Measurements from ENCODE around the gene HOXB7. TPM values are rescaled to one million over a fixed set of nuclear protein-coding genes. Genes with fewer than 3 reads are reported as not detected.
A peak's percentile ranks its signal among the peaks of the same experiment; 100 is the strongest.

HOXB7 gene
- total RNA-seq, 4 donors from 2014 or later = 0.38 to 0.64 TPM; not detected in 2

DNA sequence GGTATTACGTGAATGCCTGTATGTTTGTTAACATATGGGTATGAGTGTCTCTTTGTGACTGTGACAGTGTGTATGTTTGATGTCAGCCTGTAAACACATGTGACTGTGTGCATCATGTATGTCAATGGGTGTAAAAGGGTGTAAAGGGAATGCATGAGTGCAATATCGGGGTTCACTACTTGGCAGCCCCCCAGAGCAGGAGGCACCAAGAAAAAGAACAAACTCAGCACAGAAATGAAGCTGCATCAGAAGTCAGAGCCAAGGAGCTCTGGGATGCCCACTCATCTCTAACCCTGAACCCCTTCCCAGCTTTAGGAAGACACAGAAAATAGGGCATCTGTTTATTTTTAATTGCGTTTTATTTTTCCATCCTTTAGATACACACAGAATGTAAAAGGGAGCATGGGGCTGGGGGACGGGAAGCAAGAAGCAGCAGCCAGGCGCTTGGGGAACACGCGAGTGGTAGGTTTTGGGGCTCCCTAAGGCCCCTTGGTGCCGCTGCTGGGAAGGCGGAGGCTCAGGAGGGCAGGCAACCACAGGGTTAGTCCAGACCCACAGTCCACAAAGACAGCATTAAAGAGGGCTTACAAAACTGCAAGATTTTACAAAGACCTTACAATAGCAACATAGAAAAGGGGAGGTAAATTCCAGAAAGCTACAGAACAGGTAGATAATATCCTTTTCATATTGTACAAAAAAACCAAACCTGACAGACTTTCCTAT lies 3.8 kb downstream of the HOXB7 start:
- 46 to 74% methylated on average over 9 of the region's 9 CpGs for WGBS, 2 donors
- TF ChIP-seq, protein P1, sequence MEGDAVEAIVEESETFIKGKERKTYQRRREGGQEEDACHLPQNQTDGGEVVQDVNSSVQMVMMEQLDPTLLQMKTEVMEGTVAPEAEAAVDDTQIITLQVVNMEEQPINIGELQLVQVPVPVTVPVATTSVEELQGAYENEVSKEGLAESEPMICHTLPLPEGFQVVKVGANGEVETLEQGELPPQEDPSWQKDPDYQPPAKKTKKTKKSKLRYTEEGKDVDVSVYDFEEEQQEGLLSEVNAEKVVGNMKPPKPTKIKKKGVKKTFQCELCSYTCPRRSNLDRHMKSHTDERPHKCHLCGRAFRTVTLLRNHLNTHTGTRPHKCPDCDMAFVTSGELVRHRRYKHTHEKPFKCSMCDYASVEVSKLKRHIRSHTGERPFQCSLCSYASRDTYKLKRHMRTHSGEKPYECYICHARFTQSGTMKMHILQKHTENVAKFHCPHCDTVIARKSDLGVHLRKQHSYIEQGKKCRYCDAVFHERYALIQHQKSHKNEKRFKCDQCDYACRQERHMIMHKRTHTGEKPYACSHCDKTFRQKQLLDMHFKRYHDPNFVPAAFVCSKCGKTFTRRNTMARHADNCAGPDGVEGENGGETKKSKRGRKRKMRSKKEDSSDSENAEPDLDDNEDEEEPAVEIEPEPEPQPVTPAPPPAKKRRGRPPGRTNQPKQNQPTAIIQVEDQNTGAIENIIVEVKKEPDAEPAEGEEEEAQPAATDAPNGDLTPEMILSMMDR (IDR thresholded peaks at IDR 0.05) = no peak
- no peak for TF ChIP-seq POLR2A (IDR thresholded peaks at IDR 0.05)
- H3K27me3 ChIP-seq = peaks cover 33 to 100% (median 84%) of the 10 kb centered on the region in 4 donors
- no peaks in the 10 kb centered on the region for H3K36me3 ChIP-seq
- no peak overlapping the region for H3K27ac ChIP-seq
- DNase-seq = no peak
- intact Hi-C loops (cut with DNase I) = no loop called here
- H3K4me1 ChIP-seq = peaks cover 4 to 47% (median 24%) of the 10 kb centered on the region in 3 donors
- no peaks in the 10 kb centered on the region for H3K9me3 ChIP-seq
- H3K4me3 ChIP-seq = no peak overlapping the region

DNA sequence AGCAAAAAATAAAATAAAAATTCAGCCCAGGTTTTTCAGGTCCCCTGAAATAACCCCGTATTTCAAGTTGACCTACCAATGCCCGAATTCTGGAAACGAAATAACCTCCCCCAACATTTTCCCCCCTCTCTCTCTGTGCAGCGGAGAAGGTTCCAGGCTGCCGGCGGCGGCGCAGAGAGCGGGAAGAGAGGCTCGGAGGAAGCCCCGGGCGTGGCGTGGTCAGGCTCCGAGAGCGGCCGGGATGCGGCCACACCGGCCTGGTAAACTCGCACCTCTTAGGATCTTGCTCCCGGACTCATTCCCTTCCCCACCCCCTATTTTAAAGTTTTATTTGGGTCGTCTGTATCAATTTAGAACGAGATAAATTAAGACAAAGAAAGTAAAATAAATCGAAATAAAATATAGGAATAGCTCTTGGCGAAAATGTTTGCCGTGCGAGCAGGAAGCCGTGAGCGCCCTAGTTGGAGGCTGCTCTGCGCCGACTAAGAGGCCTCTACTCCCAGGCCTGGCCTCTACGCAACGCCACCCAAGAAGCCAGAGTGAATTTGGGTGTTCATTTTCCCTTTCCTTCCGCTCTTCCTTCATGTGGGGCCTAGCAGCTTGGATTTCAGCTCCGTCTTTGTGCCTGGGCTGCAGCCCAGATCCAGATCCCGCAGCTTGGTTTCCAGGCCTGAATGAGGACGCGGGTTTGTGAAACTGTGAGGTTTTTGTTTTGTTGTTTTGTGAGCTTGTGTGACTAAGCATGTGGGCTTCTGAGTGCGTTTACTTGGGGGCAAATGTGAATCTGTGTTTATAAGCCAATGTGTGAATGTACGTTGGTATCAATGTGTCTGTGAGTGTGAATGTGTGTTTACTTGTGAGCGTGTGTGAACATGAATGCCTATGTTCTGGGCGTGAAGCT lies 4.6 kb downstream of the HOXB7 start:
- TF ChIP-seq, protein P1 (IDR thresholded peaks at IDR 0.05) = no peak
- TF ChIP-seq POLR2A (IDR thresholded peaks at IDR 0.05) = no peak
- Histone ChIP-seq H3K27me3 (peaks cover 31 to 100% (median 85%) of the 10 kb centered on the region in 4 donors), H3K4me1 (peaks cover 5 to 45% (median 16%) of the 10 kb centered on the region in 3 donors), H3K9me3 (no peaks in the 10 kb centered on the region), H3K27ac (no peak overlapping the region), H3K36me3 (no peaks in the 10 kb centered on the region), H3K4me3 (no peak overlapping the region)
- no peak for DNase-seq
- WGBS, 2 donors = 42 to 52% methylated on average over 36 to 41 of the region's 41 CpGs
- intact Hi-C loops (cut with DNase I) = no loop called here

DNA sequence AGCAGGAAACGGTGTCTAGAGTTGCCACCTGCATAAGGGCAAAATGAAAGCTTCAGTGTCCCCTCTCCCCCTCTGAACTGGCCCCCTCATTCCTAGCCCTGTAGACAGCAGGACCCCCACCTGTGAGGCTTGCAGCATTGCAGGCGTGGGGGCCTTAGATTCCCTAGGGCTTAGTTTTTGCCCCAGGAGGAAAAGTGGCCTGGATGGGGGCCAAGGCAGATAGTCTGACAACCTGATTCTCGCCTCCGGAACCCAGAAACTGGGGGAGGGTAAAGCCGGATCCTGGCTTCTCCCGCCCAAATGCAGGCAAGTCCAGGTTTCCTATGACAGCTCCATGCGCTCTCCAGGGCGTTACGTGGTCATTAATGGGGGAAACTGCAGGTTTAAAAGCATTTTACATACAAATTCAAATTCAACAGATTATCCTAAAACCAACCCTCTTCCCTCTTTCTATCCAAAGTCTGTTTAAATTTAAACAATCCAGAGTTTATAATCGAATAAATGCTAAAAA lies 5.4 kb downstream of the HOXB7 start:
- H3K27ac ChIP-seq = no peak overlapping the region
- H3K27me3 ChIP-seq = peaks cover 27 to 100% (median 79%) of the 10 kb centered on the region in 4 donors
- H3K4me3 ChIP-seq = no peak overlapping the region
- H3K9me3 ChIP-seq = no peaks in the 10 kb centered on the region
- DNase-seq = no peak
- intact Hi-C loops (cut with DNase I) = no loop called here
- no peaks in the 10 kb centered on the region for H3K36me3 ChIP-seq
- WGBS, 2 donors = 39 to 44% methylated on average over 7 to 10 of the region's 10 CpGs
- TF ChIP-seq, protein P1 (IDR thresholded peaks at IDR 0.05) = no peak
- no peak for TF ChIP-seq POLR2A (IDR thresholded peaks at IDR 0.05)
- H3K4me1 ChIP-seq = peaks cover 5 to 37% (median 9%) of the 10 kb centered on the region in 3 donors

DNA sequence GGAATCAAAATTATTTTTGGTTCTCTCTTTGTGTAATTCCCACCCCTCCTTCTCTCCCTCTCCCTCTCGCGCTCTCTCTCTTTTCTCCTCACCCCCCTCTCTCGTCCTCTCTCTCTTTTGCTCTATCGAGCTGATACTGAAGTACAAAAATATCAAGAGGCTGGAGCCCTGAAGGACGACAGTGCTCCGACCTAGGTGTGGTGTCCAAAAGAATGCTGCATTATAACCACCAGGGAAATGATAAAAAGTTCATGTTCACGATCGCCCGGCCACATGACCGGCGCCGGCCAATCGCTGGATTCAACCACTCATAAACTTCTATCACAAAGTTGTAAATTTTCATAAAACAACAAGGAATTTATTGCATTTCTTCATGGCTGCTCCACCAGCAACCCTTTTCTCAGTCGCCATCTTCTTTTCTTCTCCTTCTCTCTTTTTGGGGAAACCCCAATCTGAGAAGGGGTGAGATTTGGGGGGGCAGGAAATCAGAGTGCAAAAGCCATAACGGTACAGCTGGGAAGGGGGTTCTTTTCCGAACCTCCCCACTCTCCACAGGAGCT lies 6.0 kb downstream of the HOXB7 start, which contains the start of gene HOXB6:
TSS of gene HOXB6 (minus strand) at position 217 of the 560 bp plus-strand sequence. CDS start 6,836 bp downstream, outside the sequence.
- H3K36me3 ChIP-seq = no peaks in the 10 kb centered on the region
- peaks cover 5 to 31% (median 5%) of the 10 kb centered on the region in 3 donors for H3K4me1 ChIP-seq
- no peak for DNase-seq
- no peak within 1 kb of the TSS for H3K27ac ChIP-seq
- intact Hi-C loops (cut with DNase I) = no loop called here
- TF ChIP-seq, protein P1 (IDR thresholded peaks at IDR 0.05) = no peak
- TF ChIP-seq POLR2A (IDR thresholded peaks at IDR 0.05) = no peak
- H3K27me3 ChIP-seq = peaks cover 27 to 100% (median 77%) of the 10 kb centered on the region in 4 donors
- H3K9me3 ChIP-seq = no peaks in the 10 kb centered on the region
- WGBS, 2 donors = 18 to 22% methylated on average over 16 of the region's 16 CpGs
- H3K4me3 ChIP-seq = peak within 1 kb of the TSS in 1 of 4 donors; percentile 24
